Superior temporal gyrus (tissue), 1 donor: ENCODE measurements around the gene TFAP2E.
A peak's percentile ranks its signal among the peaks of the same experiment; 100 is the strongest.

Experiments
- DNase-seq: peaks from one replicate; pipeline ENCODE4 v3.0.0-alpha.2; 2016; ENCODE audit errors: extremely low spot score

Gene TFAP2E

DNA sequence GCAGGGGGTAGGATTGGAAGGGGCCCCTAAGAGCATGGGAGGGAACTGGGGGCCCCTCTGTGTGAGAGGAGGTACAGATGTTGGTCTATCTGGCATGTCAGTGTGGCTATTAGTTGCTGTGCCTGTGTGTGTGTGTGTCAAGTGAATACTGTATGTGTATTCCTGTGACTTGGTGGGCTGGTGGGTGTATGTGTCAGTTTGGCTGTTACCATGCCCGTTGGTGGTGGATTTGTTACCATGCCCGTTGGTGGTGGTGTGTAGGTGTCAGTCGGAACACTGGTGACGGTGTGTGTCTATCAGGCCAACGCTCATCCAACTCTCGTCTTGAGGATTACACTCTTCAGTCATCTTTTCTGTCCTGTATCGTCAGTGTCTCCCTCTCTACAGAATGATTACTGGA lies 22.6 kb downstream of the TFAP2E start:
- DNase-seq = no peak

DNA sequence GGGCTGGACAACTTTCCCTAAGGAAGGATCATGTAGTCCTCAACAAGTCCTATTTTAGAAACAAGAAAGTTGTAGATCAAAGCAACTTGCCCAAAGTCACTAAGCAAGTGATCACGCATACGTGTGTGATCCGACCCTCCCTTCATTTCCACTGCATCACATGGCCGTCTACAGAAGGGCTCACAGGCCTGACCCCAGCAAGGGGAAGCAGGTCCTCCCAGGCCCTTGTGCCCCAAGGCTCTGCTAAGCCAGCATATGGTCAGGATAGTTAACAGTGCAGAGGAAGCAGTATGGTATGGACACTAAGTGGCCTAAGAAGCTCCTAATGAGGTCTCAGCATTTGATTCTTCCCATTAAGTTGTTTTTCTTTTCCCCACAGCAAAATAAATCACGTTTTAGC lies 24.8 kb downstream of the TFAP2E start:
- no peak for DNase-seq

DNA sequence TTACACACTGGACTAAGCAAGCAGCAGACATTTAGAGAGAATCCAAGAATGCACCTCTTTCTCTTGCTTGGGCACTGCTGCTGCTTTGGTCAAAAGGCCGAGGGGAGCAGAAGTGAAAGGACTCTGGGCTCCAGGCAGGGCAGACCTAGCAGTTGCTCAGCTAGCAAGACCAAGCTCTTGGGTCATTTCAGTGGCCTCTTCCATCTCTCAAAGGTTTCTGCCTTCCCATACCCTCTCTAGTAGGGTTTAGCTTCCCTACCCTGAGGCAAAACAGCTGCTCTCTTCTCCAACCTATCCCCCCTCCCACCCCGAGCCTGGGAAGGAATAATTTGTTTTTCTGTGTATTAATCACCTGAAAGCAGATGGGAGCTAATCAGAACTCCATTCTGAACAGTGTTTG lies 25.8 kb downstream of the TFAP2E start:
- DNase-seq = no peak

DNA sequence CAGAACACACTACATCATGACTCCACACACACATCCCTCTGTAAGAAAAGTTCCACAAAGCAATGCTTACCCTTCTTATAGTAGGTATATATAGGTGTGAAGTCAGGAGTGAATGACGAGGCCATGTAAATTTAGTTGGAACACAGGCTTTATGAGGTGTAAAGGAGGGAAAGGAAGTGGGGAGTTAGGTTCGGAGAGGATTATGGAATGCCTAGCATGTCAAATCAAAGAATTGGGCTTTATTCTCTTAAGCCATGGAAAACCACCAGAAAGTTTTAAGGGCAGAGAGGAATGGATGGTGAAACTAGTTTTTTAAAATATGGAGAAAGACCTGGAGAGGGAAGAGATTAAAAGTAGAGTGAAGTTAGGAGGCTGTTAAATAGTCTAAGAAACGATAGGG lies 26.3 kb downstream of the TFAP2E start:
- no peak for DNase-seq

DNA sequence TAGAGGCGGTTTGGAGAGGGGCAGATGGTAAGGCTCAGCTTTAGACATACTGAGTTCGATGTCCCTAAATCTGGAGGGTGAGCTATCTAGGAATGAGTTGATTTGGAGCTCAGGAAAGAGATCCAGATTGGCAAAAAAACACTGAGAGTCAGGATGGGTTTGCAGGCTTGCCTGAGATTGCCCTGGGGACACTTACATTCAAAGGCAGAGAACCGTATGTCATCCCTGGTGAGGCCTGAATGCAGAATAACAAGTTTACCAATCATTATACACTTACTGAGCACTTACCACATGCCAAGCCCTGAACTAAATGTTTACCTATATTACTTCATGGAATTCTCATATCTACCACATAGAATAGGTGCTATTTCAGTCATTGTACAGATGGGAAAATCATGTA lies 27.5 kb downstream of the TFAP2E start:
- no peak for DNase-seq

DNA sequence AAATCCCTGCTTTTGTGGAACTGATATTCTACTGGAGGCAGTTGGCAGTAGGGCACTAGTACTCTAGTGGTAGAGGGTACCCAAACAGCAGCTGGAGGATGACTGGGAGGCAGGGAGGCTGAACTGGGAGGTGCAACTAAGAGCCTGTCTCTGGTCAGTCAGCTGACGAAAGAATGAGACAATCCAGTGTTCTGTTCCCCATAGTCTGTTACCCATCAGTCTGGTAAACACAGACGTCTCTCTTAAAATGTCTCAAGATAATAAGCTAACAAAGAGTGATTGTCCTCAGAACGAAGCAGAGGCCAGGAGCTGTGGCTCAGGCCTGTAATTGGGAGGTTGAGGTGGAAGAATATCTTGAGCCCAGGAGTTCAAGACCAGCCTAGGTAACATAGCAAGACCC lies 30.4 kb downstream of the TFAP2E start:
- peak; percentile 56 for DNase-seq

DNA sequence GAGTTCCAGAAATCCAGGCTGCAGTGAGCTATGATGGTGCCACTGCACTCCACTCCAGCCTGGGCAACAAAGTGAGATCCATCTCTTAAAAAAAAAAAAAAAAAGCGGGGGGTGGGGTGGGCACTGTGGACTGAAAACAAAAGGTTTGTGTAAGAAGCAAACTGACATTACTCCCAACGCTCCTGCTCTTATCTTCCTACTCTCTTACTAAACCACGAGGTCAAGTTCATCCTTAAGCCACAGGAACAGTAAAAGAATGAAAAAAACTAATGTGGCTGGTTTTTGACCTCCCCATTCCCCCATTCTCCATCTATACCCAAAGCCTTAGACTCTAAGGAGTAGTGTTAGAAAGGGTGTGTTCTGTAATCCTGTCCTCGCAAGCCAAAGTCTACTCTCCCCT lies 30.8 kb downstream of the TFAP2E start:
- no peak for DNase-seq

DNA sequence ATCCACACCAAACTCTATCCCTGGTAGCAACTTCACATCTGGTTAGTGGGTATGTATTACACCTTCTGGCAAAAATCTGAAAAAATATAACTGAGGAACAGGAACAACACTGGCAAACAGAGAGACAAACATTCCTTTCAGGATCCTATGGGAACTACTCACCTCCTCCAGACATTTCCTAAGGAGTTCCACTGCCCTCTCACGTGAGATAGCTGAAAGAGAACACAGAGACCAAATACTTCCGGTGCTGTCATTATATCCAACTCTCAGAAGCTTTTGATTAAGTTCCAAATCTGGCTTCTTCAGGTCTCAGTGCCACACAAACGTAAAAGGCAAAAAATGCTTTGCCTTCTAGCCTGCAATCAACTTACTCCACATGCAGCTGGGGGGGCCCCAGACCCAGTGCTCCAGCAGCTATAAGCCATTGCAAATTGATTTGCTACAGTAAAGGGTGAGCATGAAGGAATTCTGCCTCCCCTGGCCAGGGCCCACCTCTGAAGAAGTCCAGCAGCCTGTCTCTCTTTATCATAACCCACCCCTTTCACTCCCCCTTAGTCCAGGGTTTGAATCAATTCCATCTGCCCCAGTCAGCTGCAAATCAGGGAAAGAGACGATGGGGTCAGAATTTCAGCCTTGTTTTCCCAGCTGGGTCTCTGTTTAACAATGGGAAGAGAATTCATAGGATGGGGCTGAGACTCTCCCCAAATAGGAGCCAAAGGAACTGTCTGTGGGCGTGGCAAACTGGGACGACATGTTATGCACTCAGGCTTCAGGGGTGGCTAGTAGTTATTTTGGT lies 32.2 kb downstream of the TFAP2E start:
- no peak for DNase-seq

DNA sequence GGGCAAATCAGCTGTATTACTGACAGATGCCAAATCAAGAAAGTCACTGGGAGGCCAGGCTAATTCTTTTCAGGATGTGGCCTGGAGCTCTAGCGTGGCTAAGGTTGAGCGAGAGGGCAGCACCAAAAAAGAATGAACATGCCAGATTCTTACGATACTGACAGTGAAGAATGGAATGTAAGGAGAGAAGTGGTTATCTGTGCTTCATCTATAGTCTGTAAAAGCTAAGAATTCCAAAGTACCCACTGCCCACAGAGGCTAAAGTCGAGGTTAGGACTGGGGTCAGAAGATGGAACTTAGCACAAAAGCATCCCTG lies 32.7 kb downstream of the TFAP2E start:
- no peak for DNase-seq

DNA sequence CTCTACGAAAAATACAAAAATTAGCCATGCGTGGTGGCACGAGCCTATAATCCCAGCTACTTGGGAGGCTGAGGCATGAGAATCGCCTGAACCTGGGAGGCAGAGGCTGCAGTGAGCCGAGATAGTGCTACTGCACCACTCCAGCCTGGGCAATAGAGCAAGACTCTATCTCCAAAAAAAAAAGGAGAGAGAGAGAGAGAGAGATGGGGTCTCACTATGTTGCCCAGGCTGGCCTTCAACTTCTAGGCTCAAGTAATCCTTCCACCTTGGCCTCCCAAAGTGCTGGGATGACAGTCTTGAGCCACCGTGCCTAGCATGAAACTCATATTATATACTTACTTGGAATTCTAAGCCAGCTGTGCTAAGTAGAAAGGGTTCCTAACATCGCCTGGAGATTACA lies 38.5 kb downstream of the TFAP2E start:
- no peak for DNase-seq

DNA sequence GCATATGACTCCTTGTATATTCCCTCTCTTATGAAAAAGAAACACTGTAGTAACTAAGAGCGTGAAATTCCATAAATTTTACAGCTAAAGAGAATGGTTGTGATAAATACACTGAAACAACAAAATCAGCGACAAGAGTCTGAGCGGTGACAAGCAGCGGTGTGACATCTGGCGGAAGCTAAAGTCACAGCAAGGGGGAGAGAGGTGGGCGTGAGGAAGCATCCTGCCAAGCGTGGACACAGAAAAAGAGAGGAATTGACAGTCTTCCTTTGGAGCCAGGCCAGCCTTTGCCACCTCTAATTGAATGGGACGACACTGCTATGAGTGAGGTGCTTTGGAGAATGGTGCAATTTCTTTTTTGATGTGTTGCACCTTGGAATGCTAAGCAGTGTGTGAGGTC lies 42.3 kb downstream of the TFAP2E start:
- no peak for DNase-seq

DNA sequence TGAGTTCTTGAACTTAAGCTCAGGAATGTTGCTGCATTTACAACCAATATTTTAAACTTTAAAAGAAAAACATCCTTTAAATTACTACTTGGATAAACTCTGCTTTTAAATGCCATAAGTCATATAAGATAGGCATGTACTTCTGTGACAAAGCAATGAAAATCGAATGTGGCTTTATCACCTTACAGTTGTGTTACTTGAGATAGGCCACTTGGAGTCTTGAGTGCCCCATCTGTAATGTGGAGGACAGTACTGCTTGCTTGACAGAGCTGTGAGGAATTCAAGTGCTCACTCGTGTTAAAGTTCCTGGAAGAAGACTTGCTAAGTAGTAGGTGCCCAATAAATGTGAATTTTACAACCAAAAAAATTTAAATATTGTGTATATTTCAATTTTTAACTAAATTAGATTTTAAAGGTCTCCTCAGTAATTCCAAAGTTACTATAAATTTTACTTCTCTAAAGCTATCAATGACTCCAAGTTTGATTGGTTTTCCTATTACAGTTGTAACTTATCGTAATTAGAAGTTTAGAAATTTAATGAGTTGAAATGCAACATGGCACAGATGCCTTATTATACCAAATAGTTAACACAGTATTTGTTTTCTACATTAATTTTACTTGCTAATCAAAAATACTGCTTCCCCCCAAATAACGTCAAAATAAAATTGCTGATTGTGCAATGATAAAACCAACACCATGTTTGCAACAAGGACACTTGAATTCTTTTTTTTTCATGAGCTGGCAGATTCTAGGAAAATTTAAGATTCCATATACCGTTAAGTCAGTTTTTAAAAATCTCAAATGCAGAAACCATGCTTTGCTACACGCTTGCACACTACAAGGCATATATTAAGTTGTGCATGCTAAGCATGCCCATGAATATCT lies 46.4 kb downstream of the TFAP2E start:
- DNase-seq = no peak

DNA sequence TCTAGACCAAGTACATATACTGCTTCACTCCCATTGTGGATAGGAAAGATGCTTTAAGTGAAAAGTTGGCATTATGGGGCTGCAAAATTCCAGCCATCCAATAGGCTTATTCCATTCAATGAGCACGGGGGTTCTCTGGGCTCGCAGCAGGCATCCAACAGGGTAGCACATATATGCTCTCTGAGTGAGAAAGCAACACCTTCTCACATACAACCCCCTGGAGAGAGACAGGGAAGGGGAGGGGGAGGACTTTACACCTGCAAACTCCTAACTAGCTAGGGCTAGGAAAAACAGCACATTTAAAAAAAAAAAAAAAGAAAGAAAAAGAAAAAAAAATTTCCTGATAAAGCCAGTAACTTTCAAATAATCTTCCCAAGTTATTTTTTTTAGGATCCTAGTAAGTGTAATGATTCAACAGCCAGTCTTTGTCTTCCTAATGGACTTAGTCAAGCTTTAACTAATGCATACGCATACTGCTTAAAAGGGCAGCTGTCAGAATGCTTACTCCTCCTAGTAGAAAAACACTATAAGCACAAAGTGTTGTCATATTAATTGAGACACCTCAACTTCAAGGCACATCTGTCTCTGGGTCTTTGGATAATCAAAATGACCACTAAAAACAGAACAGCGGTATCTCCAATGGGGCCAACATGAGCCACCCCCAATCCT lies 49.5 kb downstream of the TFAP2E start:
- no peak for DNase-seq

DNA sequence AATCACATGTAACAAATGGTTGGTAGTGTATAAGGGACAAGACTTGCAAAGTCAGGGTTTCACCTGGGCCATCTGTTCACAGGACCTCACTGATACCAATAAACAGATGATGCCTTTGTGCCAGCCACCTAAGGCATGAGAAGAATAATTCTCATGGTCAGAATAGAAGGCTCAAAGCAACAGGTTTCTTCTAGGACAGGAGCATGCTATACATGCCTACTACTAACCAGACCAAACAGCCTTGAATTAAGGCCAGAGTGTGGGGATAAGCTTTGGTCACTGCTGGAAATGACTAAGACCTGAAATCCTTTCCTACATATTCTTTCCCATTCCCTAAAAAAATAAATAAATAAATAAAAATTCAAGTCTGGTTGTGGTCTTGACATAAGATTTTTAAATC lies 50.7 kb downstream of the TFAP2E start:
- DNase-seq = no peak

DNA sequence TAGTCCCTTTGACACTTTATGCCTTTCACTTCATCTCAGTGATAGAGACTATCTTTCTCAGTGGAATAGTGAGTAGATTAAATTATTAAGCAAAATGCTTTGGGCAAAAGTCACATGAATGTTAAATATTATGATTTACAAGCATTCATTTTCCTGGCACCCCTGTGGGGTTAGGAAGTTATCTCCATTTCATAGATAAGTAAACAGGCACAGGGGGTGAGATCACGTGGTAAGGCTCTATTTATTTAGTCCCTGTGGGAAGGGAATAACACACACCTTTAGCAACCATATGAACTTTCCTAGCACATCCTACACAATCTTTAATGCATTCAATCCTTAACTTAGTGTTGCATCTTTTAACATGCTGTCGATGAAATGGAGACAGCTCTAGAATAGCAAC lies 55.9 kb downstream of the TFAP2E start:
- DNase-seq = no peak

DNA sequence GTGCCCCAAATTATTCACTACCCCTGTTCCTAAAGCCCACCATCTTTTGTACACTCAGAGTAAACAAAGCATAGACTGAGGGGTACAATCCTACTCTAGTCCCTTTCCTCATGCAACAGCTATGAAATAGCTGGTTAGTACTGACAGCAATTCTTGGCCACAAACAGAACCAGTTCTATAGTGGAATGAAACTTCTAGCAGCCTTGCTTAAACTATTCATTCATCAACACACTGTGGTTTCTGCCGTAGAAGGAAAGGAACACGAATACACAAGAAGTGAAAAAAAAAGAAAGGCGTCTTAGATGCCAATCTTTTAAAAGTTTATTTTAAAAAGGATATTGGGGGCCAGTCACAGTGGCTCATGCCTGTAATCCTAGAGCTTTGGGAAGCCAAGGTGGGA lies 58.3 kb downstream of the TFAP2E start:
- no peak for DNase-seq

DNA sequence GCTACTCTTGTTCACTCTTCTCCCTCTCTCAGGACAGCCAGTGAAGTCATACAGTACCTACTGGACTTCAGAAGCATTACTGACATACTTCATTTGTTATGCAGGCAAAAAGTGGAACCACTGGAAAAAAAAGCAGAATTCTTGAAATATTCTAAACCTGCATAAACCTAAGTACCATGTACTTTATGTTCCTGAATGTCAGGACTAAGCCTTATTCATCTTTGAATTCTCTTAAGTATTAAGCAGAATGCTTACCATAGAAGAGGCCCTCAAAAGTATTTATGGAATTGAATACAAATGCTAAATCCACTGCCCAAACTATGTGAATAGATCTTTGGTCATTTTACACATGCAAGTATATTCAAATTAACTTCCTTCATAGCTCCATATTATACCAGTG lies 60.4 kb downstream of the TFAP2E start:
- no peak for DNase-seq

DNA sequence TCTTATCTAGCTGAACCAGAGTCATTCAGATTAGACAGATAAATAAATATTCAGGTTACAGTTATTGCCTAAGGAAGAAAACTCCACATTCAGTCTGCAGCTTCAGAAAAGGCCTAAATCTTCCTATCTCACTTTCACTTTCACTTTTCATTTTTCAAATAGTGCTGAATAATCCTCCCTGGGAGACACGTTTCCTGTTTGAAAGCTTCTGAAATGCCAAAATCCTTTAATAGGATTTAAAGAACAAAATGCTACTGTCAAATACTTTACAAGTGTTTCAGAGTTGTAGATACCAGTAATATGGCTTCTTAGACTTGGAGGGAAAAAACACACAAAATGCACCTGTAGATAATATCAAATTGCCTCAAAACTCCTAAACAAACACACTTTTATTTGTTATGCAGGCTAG lies 64.3 kb downstream of the TFAP2E start:
- DNase-seq = peak; percentile 63

DNA sequence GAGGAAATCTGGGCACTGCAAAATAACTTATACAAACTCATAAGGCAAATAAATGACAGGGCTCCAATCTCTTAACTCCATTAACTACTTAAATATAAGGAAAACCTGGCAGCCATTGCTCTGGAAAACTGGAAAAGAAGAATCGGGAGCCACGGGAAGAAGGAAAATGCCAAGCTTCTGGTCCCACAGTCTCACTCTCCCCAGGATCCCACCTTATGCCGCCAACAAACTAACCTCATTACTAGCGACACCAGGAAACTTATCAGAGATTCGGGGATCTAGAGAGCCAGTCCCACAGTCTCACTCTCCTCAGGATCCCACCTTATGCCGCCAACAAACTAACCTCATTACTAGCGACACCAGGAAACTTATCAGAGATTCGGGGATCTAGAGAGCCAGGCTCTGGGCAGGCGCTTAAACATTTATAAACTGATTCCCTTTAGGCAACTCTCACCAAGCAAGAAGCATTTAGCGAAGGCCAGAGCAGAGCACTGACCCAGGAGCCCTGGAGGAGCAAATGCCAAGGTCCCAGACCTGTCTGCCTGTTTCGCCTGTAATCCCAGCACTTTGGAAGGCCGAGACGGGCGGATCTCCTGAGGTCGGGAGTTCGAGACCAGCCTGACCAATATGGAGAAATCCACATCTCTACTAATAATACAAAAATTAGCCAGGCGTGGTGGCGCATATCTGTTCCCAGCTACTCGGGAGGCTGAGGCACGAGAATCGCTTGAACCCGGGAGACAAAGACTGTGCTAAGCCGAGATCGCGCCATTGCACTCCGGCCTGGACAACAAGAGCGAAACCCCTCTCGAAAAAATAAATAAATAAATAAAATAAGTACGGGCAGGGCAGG lies 67.5 kb downstream of the TFAP2E start:
- DNase-seq = no peak

DNA sequence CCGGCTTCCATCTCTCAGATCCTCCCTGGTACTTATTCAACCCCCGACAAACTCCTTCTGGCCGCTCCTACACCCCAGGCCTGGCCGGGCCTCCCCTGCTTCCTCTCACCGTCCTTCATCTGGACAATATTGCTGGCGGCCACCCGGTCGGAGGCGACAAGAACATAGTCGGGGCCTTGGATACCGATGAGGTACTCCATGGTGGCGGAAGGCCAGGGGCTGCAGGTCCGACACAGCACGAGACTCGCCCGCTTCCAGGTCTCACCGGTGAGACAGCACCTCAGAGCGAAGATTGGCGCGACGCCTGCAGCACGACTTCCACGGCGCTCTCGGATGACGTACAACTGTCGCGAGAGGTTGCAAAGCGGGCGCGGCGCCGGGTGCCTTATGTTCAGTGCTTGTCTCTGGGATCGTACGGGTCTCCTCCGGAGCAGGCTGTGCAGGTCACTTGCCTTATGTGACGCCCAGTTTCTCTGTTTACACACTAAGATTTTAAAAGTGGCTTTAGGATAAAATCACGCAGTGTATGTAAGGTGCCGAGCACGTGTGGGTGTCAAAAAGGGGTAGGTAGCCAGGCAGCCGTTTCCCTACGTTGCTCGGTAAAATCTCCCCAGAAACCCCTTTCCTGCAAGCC lies 68.2 kb downstream of the TFAP2E start, which contains the start of gene PSMB2:
TSS of gene PSMB2 (minus strand) at position 294 of the 634 bp plus-strand sequence. CDS start at position 200, 94 bp downstream.
- peak; percentile 96 for DNase-seq

DNA sequence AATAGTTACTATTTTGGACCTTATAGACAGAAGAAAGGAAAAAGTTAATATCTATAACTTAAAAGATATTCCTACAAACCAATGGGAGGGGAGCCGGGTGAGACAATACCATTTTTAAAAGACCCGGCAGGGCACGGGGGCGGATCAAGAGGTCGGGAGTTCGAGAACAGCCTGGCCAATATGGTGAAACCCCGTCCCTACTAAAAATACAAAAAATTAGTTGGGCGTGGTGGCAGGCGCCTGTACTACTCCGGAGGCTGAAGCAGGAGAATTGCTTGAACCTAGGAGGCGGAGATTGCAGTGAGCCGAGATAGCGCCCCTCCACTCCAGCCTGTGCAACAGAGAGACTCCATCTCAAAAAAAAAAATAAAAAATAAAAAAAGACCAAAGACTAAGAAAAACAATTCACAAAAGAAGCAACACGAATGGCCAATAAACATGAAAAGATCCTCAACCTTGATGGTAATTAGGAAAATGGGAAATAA lies 69.4 kb downstream of the TFAP2E start:
- no peak for DNase-seq
